Endothelial cell of umbilical vein (primary cell): Measurements from ENCODE around the gene IZUMO2. TPM values are rescaled to one million over a fixed set of nuclear protein-coding genes. Genes with fewer than 3 reads are reported as not detected.

Source experiments
- BruUV-seq: library from RNA; stranded (reverse); fragments of 400-500 nt; replicated peaks from 2 replicates; lab custom pipeline; 2021; lab: Mats Ljungman, UMichigan
- CTCF ChIA-PET: fragments of 300-600, 350-600 bp; sonication (Branson Sonifier 250); formaldehyde crosslinking; loops from one replicate; lab custom pipeline; 2021; ENCODE audit warnings: antibody characterized with exemption, inconsistent platforms; lab: Charles Lee
- POLR2A ChIA-PET: fragments of 300-600, 350-600 bp; sonication (Branson Sonifier 250); formaldehyde crosslinking; loops from one replicate; lab custom pipeline; 2021; ENCODE audit warnings: antibody characterized with exemption, inconsistent platforms; lab: Charles Lee
- DNase-seq: peaks from one replicate; pipeline ENCODE4 v3.0.0-alpha.2; 2011; ENCODE audit warnings: low read depth, low spot score
- FAIRE-seq: peaks from 2 replicates; lab custom pipeline; 2011; peaks lifted over from hg19 to GRCh38; lab: Jason Lieb, UNC
- H2AFZ ChIP-seq: 2 replicates; pipeline ENCODE4 v1.6.0; 2012; ENCODE audit warnings: low read depth, low read length, control low read depth, inconsistent platforms
- H3K27ac ChIP-seq: 2 replicates; pipeline ENCODE4 v1.5.1; 2011; ENCODE audit warnings: low read depth, mild to moderate bottlenecking, control low read depth, low read length, moderate library complexity; ENCODE audit not compliant: insufficient read depth
- H3K27me3 ChIP-seq, 2 experiments: 2 replicates each; pipeline versions ENCODE4 v1.6.0 to v1.6.1; 2011; ENCODE audit warnings: low read length in 2 of 2, mixed read lengths in 1 of 2; ENCODE audit not compliant: control insufficient read depth in 2 of 2, insufficient read depth in 2 of 2
- H3K36me3 ChIP-seq, 2 experiments: 2 replicates in 1 of 2; 3 replicates in 1 of 2; pipeline ENCODE4 v1.5.1; 2011; ENCODE audit warnings: low read length in 2 of 2, mild to moderate bottlenecking in 1 of 2, moderate library complexity in 1 of 2; ENCODE audit not compliant: control insufficient read depth in 2 of 2, insufficient read depth in 2 of 2; ENCODE audit errors: extremely low read depth in 1 of 2
- H3K4me1 ChIP-seq: 3 replicates; pipeline ENCODE4 v1.5.1; 2011; ENCODE audit warnings: mild to moderate bottlenecking, low read length; ENCODE audit not compliant: control insufficient read depth, insufficient read depth; ENCODE audit errors: extremely low read depth
- H3K4me2 ChIP-seq: 2 replicates; pipeline ENCODE4 v1.6.1; 2011; ENCODE audit warnings: low read length, control low read depth, mixed read lengths; ENCODE audit not compliant: insufficient read depth
- H3K4me3 ChIP-seq, 3 experiments: fragments of 200-600 bp in 1 of 3; sonication (generic), shearing (Covaris generic) in 1 of 3; replicated peaks in 1 of 3; 2 replicates each; pipeline ENCODE4 v1.5.1; 2011 to 2016; ENCODE audit warnings: control low read depth in 3 of 3, low read length in 3 of 3, mild to moderate bottlenecking in 2 of 3, inconsistent platforms in 1 of 3, low read depth in 1 of 3, moderate library complexity in 1 of 3; ENCODE audit not compliant: insufficient read depth in 1 of 3
- H3K79me2 ChIP-seq: 2 replicates; pipeline ENCODE4 v1.6.0; 2012; ENCODE audit warnings: low read length, inconsistent platforms; ENCODE audit not compliant: control insufficient read depth, insufficient read depth
- H3K9ac ChIP-seq: replicated peaks from 2 replicates; pipeline ENCODE3; 2011; ENCODE audit warnings: low read length, control low read depth; ENCODE audit not compliant: insufficient read depth; ENCODE audit errors: extremely low read depth
- H3K9me1 ChIP-seq: replicated peaks from 3 replicates; pipeline ENCODE4 v1.6.0; 2011; ENCODE audit warnings: mild to moderate bottlenecking, low read length; ENCODE audit not compliant: control insufficient read depth, insufficient read depth; ENCODE audit errors: extremely low read depth
- H3K9me3 ChIP-seq: replicated peaks from 2 replicates; pipeline ENCODE4 v1.5.1; 2012; ENCODE audit warnings: low read length, inconsistent platforms; ENCODE audit not compliant: control insufficient read depth, insufficient read depth
- H4K20me1 ChIP-seq: replicated peaks from 2 replicates; pipeline ENCODE3; 2011; ENCODE audit warnings: mild to moderate bottlenecking, low read length; ENCODE audit not compliant: control insufficient read depth, insufficient read depth; ENCODE audit errors: extremely low read depth
- CTCF ChIP-seq, 2 donors: IDR thresholded peaks; 1 replicate in 1 of 2; 2 replicates in 1 of 2; pipeline ENCODE4 v1.5.1; 2011; ENCODE audit warnings: low read length in 2 of 2, mild to moderate bottlenecking in 2 of 2, moderate library complexity in 2 of 2, control low read depth in 1 of 2, inconsistent platforms in 1 of 2, low read depth in 1 of 2; ENCODE audit not compliant: insufficient read depth in 1 of 2; ENCODE audit errors: extremely low read depth in 1 of 2
- EZH2 ChIP-seq: IDR thresholded peaks from 2 replicates; pipeline ENCODE4 v1.6.1; 2012; ENCODE audit warnings: borderline replicate concordance, low read depth, mild to moderate bottlenecking, moderate library complexity, low read length, inconsistent platforms; ENCODE audit not compliant: severe bottlenecking
- FOS ChIP-seq: IDR thresholded peaks from 2 replicates; pipeline ENCODE4 v1.6.1; 2011; ENCODE audit warnings: mild to moderate bottlenecking, low read length, moderate library complexity, borderline replicate concordance; ENCODE audit not compliant: insufficient read depth
- GATA2 ChIP-seq: IDR thresholded peaks from 2 replicates; pipeline ENCODE4 v1.7.0; 2011; ENCODE audit warnings: low read depth, mild to moderate bottlenecking, moderate library complexity, mixed read lengths, low read length; ENCODE audit not compliant: insufficient read length, insufficient read depth
- JUN ChIP-seq: IDR thresholded peaks from 2 replicates; pipeline ENCODE4 v1.6.1; 2011; ENCODE audit warnings: borderline replicate concordance, low read depth; ENCODE audit not compliant: insufficient read length, insufficient read depth
- MAX ChIP-seq: IDR thresholded peaks from 2 replicates; pipeline ENCODE4 v1.6.1; 2011; ENCODE audit not compliant: insufficient read depth, insufficient read length
- MYC ChIP-seq: IDR thresholded peaks from one replicate; pipeline ENCODE4 v1.6.1; 2011; ENCODE audit warnings: mild to moderate bottlenecking, low read depth, low read length
- dilution Hi-C: fragments of 300-500 bp; cut with MboI; formaldehyde crosslinking; loops from one replicate; pipeline ENCODE4 v1.15.0; 2019; ENCODE audit warnings: low sequenced_read_pairs; ENCODE audit not compliant: extremely low pct_ligation_motif_present
- intact Hi-C: fragments of 100-400 bp; cut with micrococcal nuclease; formaldehyde crosslinking; loops from one replicate; pipeline ENCODE4 v1.10.0; 2022
- polyA plus RNA-seq, 4 experiments: library from polyadenylated mRNA; depleted of rRNA in 3 of 4; stranded (reverse) in 3 of 4; unstranded in 1 of 4; fragments of >200 nt; gene quantifications; 2 replicates each; pipeline versions ENCODE4 v1.2.1 to v1.2.3, GENCODE V29; 2011 to 2012; ENCODE audit warnings: missing spikeins in 1 of 4
- total RNA-seq: library from RNA; stranded (reverse); gene quantifications from 2 replicates; pipeline ENCODE4 v1.2.3, GENCODE V29; 2021

Gene IZUMO2
- total and polyA plus RNA-seq, 2 donors (not counting 3 experiments of a cell fraction or from before 2014, with no cell fraction given), result not detected

- H3K27me3 ChIP-seq, result peaks cover 10 to 13% of the 10 kb centered on the region in 2 experiments
- dilution Hi-C loops (no loop called here), intact Hi-C loops (no loop called here)
- FAIRE-seq, result no peak
- ChIA-PET POLR2A (no interaction called here), CTCF (no interaction called here)
- no peaks in the 10 kb centered on the region for H3K9me1 ChIP-seq
- H3K4me3 ChIP-seq, result no peak within 1 kb of the TSS
- H3K9me3 ChIP-seq, result no peaks in the 10 kb centered on the region
- H3K4me1 ChIP-seq, result no peaks in the 10 kb centered on the region
- no peak for TF ChIP-seq EZH2
- no peak for TF ChIP-seq CTCF (IDR thresholded peaks at IDR 0.05; ENCODE audit: extremely low read depth in 1 of 2, insufficient read depth in 1 of 2, low read depth in 1 of 2, low read length in 2 of 2)
- no peak for TF ChIP-seq JUN
- no peak for TF ChIP-seq MYC
- TF ChIP-seq GATA2, result no peak
- TF ChIP-seq FOS, result no peak
- no peak for TF ChIP-seq MAX
- H3K36me3 ChIP-seq, result no peaks in the 10 kb centered on the region
- H3K27ac ChIP-seq, result no peak within 1 kb of the TSS
- no TSS peak for BruUV-seq
- no peak within 1 kb of the TSS for H3K4me2 ChIP-seq
- H4K20me1 ChIP-seq, result no peaks in the 10 kb centered on the region
- H3K9ac ChIP-seq, result no peak within 1 kb of the TSS
- DNase-seq, result peak; percentile 39
- H2AFZ ChIP-seq, result no peak within 1 kb of the TSS
- no peaks in the 10 kb centered on the region for H3K79me2 ChIP-seq
These were observed 40.4 kb upstream of the IZUMO2 start, which contains the start of gene MYH14 for GRCh38 chr19:50203281-50204080. Gene MYH14, plus strand, starts transcription at chr19:50203622. Its CDS starts 6,744 bp downstream, at chr19:50210366.
